Testis (tissue), 2 donors: ENCODE measurements around the gene AKNAD1.
A peak's percentile ranks its signal among the peaks of the same experiment; 100 is the strongest.

Source experiments
- POLR2A ChIP-seq: fragments of 450-650 bp; IDR thresholded peaks from one replicate; pipeline ENCODE4 v1.6.1; 2017; ENCODE audit warnings: antibody characterized with exemption, mild to moderate bottlenecking, moderate library complexity
- TF ChIP-seq, protein P1 (sequence below), 3 experiments: fragments of 450-650 bp in 2 of 3; fragments of 200-600 bp in 1 of 3; sonication (generic) in 1 of 3; IDR thresholded peaks; one replicate each; pipeline ENCODE4 v1.5.1; 2016 to 2019; ENCODE audit warnings: antibody characterized with exemption in 3 of 3, mild to moderate bottlenecking in 2 of 3, moderate library complexity in 1 of 3

DNA sequence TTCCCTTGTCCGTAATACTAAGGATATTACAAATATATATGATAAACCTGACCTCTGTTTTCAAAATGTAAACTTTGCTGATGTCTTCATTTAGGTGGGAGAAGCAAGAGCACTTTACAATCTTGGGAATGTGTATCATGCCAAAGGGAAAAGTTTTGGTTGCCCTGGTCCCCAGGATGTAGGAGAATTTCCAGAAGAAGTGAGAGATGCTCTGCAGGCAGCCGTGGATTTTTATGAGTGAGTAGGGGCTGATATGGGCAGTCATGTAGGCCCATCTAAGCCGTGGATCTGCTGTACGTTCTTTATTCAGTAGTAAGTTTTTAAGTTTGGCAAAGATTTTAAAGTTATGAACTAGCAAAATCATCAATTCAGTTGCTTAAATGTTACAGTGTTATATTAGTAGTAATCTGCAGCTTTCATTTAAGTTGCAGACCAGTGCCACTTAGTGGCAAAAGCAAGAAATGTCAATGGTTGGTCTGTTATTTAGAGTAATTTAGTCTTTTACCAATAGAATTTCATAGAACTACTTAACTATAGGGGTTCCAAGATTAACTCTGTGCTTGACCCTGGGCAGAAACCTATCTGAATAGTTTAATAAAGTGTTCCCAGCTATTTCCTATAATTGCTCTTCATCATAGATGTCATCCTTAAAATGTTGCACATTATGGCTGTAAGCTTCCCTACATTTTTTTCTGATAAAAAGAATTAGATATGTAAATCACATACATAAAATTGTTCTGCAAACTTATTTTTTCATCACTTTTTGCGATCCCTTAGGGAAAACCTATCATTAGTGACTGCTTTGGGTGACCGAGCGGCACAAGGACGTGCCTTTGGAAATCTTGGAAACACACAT, 41.2 kb upstream of the AKNAD1 start:
- TF ChIP-seq, protein P1, sequence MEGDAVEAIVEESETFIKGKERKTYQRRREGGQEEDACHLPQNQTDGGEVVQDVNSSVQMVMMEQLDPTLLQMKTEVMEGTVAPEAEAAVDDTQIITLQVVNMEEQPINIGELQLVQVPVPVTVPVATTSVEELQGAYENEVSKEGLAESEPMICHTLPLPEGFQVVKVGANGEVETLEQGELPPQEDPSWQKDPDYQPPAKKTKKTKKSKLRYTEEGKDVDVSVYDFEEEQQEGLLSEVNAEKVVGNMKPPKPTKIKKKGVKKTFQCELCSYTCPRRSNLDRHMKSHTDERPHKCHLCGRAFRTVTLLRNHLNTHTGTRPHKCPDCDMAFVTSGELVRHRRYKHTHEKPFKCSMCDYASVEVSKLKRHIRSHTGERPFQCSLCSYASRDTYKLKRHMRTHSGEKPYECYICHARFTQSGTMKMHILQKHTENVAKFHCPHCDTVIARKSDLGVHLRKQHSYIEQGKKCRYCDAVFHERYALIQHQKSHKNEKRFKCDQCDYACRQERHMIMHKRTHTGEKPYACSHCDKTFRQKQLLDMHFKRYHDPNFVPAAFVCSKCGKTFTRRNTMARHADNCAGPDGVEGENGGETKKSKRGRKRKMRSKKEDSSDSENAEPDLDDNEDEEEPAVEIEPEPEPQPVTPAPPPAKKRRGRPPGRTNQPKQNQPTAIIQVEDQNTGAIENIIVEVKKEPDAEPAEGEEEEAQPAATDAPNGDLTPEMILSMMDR (IDR thresholded peaks at IDR 0.05): peak; percentile 30 to 68 (median 62)
- TF ChIP-seq POLR2A: no peak
